Endothelial cell of umbilical vein (primary cell): ENCODE results near the gene PLAC8L1. TPM values are rescaled to one million over a fixed set of nuclear protein-coding genes. Genes with fewer than 3 reads are reported as not detected.

ENCODE experiments used
- BruUV-seq: library from RNA; stranded (reverse); fragments of 400-500 nt; replicated peaks from 2 replicates; lab custom pipeline; 2021; lab: Mats Ljungman, UMichigan
- CTCF ChIA-PET: fragments of 300-600, 350-600 bp; sonication (Branson Sonifier 250); formaldehyde crosslinking; loops from one replicate; lab custom pipeline; 2021; ENCODE audit warnings: antibody characterized with exemption, inconsistent platforms; lab: Charles Lee
- POLR2A ChIA-PET: fragments of 300-600, 350-600 bp; sonication (Branson Sonifier 250); formaldehyde crosslinking; loops from one replicate; lab custom pipeline; 2021; ENCODE audit warnings: antibody characterized with exemption, inconsistent platforms; lab: Charles Lee
- DNase-seq: peaks from one replicate; pipeline ENCODE4 v3.0.0-alpha.2; 2011; ENCODE audit warnings: low read depth, low spot score
- FAIRE-seq: peaks from 2 replicates; lab custom pipeline; 2011; peaks lifted over from hg19 to GRCh38; lab: Jason Lieb, UNC
- H2AFZ ChIP-seq: 2 replicates; pipeline ENCODE4 v1.6.0; 2012; ENCODE audit warnings: low read depth, low read length, control low read depth, inconsistent platforms
- H3K27ac ChIP-seq: 2 replicates; pipeline ENCODE4 v1.5.1; 2011; ENCODE audit warnings: low read depth, mild to moderate bottlenecking, control low read depth, low read length, moderate library complexity; ENCODE audit not compliant: insufficient read depth
- H3K27me3 ChIP-seq, 2 experiments: 2 replicates each; pipeline versions ENCODE4 v1.6.0 to v1.6.1; 2011; ENCODE audit warnings: low read length in 2 of 2, mixed read lengths in 1 of 2; ENCODE audit not compliant: control insufficient read depth in 2 of 2, insufficient read depth in 2 of 2
- H3K36me3 ChIP-seq, 2 experiments: 2 replicates in 1 of 2; 3 replicates in 1 of 2; pipeline ENCODE4 v1.5.1; 2011; ENCODE audit warnings: low read length in 2 of 2, mild to moderate bottlenecking in 1 of 2, moderate library complexity in 1 of 2; ENCODE audit not compliant: control insufficient read depth in 2 of 2, insufficient read depth in 2 of 2; ENCODE audit errors: extremely low read depth in 1 of 2
- H3K4me1 ChIP-seq: 3 replicates; pipeline ENCODE4 v1.5.1; 2011; ENCODE audit warnings: mild to moderate bottlenecking, low read length; ENCODE audit not compliant: control insufficient read depth, insufficient read depth; ENCODE audit errors: extremely low read depth
- H3K4me2 ChIP-seq: 2 replicates; pipeline ENCODE4 v1.6.1; 2011; ENCODE audit warnings: low read length, control low read depth, mixed read lengths; ENCODE audit not compliant: insufficient read depth
- H3K4me3 ChIP-seq, 3 experiments: fragments of 200-600 bp in 1 of 3; sonication (generic), shearing (Covaris generic) in 1 of 3; replicated peaks in 1 of 3; 2 replicates each; pipeline ENCODE4 v1.5.1; 2011 to 2016; ENCODE audit warnings: control low read depth in 3 of 3, low read length in 3 of 3, mild to moderate bottlenecking in 2 of 3, inconsistent platforms in 1 of 3, low read depth in 1 of 3, moderate library complexity in 1 of 3; ENCODE audit not compliant: insufficient read depth in 1 of 3
- H3K79me2 ChIP-seq: 2 replicates; pipeline ENCODE4 v1.6.0; 2012; ENCODE audit warnings: low read length, inconsistent platforms; ENCODE audit not compliant: control insufficient read depth, insufficient read depth
- H3K9ac ChIP-seq: replicated peaks from 2 replicates; pipeline ENCODE3; 2011; ENCODE audit warnings: low read length, control low read depth; ENCODE audit not compliant: insufficient read depth; ENCODE audit errors: extremely low read depth
- H3K9me1 ChIP-seq: replicated peaks from 3 replicates; pipeline ENCODE4 v1.6.0; 2011; ENCODE audit warnings: mild to moderate bottlenecking, low read length; ENCODE audit not compliant: control insufficient read depth, insufficient read depth; ENCODE audit errors: extremely low read depth
- H3K9me3 ChIP-seq: replicated peaks from 2 replicates; pipeline ENCODE4 v1.5.1; 2012; ENCODE audit warnings: low read length, inconsistent platforms; ENCODE audit not compliant: control insufficient read depth, insufficient read depth
- H4K20me1 ChIP-seq: replicated peaks from 2 replicates; pipeline ENCODE3; 2011; ENCODE audit warnings: mild to moderate bottlenecking, low read length; ENCODE audit not compliant: control insufficient read depth, insufficient read depth; ENCODE audit errors: extremely low read depth
- FOS ChIP-seq: IDR thresholded peaks from 2 replicates; pipeline ENCODE4 v1.6.1; 2011; ENCODE audit warnings: mild to moderate bottlenecking, low read length, moderate library complexity, borderline replicate concordance; ENCODE audit not compliant: insufficient read depth
- JUN ChIP-seq: IDR thresholded peaks from 2 replicates; pipeline ENCODE4 v1.6.1; 2011; ENCODE audit warnings: borderline replicate concordance, low read depth; ENCODE audit not compliant: insufficient read length, insufficient read depth
- MYC ChIP-seq: IDR thresholded peaks from one replicate; pipeline ENCODE4 v1.6.1; 2011; ENCODE audit warnings: mild to moderate bottlenecking, low read depth, low read length
- POLR2A ChIP-seq: IDR thresholded peaks from 2 replicates; pipeline ENCODE4 v1.6.1; 2012; ENCODE audit warnings: low read depth, mild to moderate bottlenecking, control low read depth, low read length
- POLR2AphosphoS5 ChIP-seq: IDR thresholded peaks from 2 replicates; pipeline ENCODE4 v1.6.1; 2012; ENCODE audit warnings: low read depth, mild to moderate bottlenecking, control low read depth, low read length, moderate library complexity; ENCODE audit not compliant: insufficient read depth
- dilution Hi-C: fragments of 300-500 bp; cut with MboI; formaldehyde crosslinking; loops from one replicate; pipeline ENCODE4 v1.15.0; 2019; ENCODE audit warnings: low sequenced_read_pairs; ENCODE audit not compliant: extremely low pct_ligation_motif_present
- intact Hi-C: fragments of 100-400 bp; cut with micrococcal nuclease; formaldehyde crosslinking; loops from one replicate; pipeline ENCODE4 v1.10.0; 2022
- polyA plus RNA-seq, 4 experiments: library from polyadenylated mRNA; depleted of rRNA in 3 of 4; stranded (reverse) in 3 of 4; unstranded in 1 of 4; fragments of >200 nt; gene quantifications; 2 replicates each; pipeline versions ENCODE4 v1.2.1 to v1.2.3, GENCODE V29; 2011 to 2012; ENCODE audit warnings: missing spikeins in 1 of 4
- total RNA-seq: library from RNA; stranded (reverse); gene quantifications from 2 replicates; pipeline ENCODE4 v1.2.3, GENCODE V29; 2021
- TF ChIP-seq, protein P1 (sequence below), 2 donors: IDR thresholded peaks; 1 replicate in 1 of 2; 2 replicates in 1 of 2; pipeline ENCODE4 v1.5.1; 2011; ENCODE audit warnings: low read length in 2 of 2, mild to moderate bottlenecking in 2 of 2, moderate library complexity in 2 of 2, control low read depth in 1 of 2, inconsistent platforms in 1 of 2, low read depth in 1 of 2; ENCODE audit not compliant: insufficient read depth in 1 of 2; ENCODE audit errors: extremely low read depth in 1 of 2

PLAC8L1 gene
- total and polyA plus RNA-seq, 2 donors (not counting 3 experiments of a cell fraction or from before 2014, with no cell fraction given): 0.80 to 0.99 TPM

DNA sequence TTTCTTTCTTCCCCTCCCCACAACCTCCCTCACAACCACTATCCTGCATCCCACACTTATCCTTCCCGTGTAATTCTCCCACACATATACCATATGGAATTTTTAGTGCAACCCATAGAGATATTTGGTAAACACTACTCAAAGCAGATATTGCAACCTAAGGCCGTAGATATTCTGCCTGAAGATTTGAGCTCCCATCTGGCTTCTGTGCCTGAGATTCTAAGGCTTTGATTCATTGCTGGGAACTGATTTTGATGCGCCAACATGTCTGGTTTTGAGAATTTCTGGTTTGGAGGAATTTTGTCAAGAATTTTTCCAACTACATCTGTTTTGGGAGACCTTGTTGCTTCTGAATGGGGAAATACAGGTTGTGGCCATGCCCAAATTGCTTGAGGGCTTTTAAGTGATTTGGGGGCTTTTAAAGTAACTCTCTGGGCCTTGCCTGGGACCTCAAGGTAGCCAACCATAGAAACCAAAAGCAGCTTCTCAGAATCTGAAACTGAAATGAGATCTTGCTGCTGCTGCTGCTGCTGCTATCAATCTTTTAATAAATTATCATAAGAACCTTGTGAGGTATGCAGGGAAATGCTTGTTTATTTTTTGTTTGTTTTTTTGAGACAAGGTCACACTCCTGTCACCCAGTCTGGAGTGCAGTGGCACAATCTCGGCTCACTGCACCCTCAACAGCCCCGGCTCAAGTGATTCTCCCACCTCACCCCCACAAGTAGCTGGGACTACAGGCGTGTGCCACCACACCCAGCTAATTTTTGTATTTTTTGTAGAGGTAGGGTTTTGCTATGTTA is 36.2 kb downstream of the PLAC8L1 start:
- H3K4me3 ChIP-seq: no peak overlapping the region
- no peak overlapping the region for H3K27ac ChIP-seq
- H3K9ac ChIP-seq: no peak overlapping the region
- dilution Hi-C loops (no loop called here), intact Hi-C loops (no loop called here)
- no peak overlapping the region for H2AFZ ChIP-seq
- no peak overlapping the region for H3K4me2 ChIP-seq
- no TSS peak for BruUV-seq
- H3K36me3 ChIP-seq: no peaks in the 10 kb centered on the region
- no peak for FAIRE-seq
- H3K9me3 ChIP-seq: no peaks in the 10 kb centered on the region
- no peak for DNase-seq
- H3K79me2 ChIP-seq: no peaks in the 10 kb centered on the region
- no peaks in the 10 kb centered on the region for H3K9me1 ChIP-seq
- ChIA-PET CTCF (interaction anchor here (1.6 kb wide), 1 partner anchor 8 kb away, joined by 4 read pairs; no protein-coding TSS in a partner anchor), POLR2A (no interaction called here)
- TF ChIP-seq POLR2A (no peak), FOS (no peak), POLR2AphosphoS5 (no peak), JUN (no peak), MYC (no peak)
- H3K27me3 ChIP-seq: peaks cover 3 to 8% of the 10 kb centered on the region in 2 experiments
- H3K4me1 ChIP-seq: no peaks in the 10 kb centered on the region
- H4K20me1 ChIP-seq: no peaks in the 10 kb centered on the region

DNA sequence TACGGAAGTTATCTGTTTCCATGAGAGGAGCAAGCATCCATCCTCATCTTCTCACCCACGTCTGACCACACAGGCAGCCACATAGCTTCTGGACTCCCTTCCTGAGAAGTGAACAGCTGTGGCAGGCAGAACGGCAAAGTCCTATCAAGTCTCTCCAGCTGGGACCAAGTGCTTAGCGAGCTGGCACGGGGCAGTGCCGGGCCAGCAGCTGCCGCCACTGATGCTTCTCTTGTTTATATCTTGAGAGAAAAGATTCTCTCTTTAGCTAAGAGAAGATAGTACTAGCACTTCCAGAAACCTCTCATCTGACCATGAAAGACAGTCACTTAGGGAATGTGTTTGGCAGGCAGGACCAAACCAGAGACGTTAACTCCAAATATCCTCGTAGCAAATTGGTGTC is 37.2 kb downstream of the PLAC8L1 start:
- H3K4me3 ChIP-seq: no peak overlapping the region
- H3K36me3 ChIP-seq: no peaks in the 10 kb centered on the region
- POLR2A ChIA-PET: no interaction called here
- H3K9me3 ChIP-seq: no peaks in the 10 kb centered on the region
- dilution Hi-C loops: no loop called here
- H4K20me1 ChIP-seq: no peaks in the 10 kb centered on the region
- H3K27ac ChIP-seq: no peak overlapping the region
- no peaks in the 10 kb centered on the region for H3K79me2 ChIP-seq
- no peak overlapping the region for H3K9ac ChIP-seq
- DNase-seq: no peak
- H3K4me2 ChIP-seq: no peak overlapping the region
- no peaks in the 10 kb centered on the region for H3K9me1 ChIP-seq
- no peak overlapping the region for H2AFZ ChIP-seq
- FAIRE-seq: no peak
- no peak for TF ChIP-seq JUN
- TF ChIP-seq, protein P1, sequence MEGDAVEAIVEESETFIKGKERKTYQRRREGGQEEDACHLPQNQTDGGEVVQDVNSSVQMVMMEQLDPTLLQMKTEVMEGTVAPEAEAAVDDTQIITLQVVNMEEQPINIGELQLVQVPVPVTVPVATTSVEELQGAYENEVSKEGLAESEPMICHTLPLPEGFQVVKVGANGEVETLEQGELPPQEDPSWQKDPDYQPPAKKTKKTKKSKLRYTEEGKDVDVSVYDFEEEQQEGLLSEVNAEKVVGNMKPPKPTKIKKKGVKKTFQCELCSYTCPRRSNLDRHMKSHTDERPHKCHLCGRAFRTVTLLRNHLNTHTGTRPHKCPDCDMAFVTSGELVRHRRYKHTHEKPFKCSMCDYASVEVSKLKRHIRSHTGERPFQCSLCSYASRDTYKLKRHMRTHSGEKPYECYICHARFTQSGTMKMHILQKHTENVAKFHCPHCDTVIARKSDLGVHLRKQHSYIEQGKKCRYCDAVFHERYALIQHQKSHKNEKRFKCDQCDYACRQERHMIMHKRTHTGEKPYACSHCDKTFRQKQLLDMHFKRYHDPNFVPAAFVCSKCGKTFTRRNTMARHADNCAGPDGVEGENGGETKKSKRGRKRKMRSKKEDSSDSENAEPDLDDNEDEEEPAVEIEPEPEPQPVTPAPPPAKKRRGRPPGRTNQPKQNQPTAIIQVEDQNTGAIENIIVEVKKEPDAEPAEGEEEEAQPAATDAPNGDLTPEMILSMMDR (IDR thresholded peaks at IDR 0.05; ENCODE audit: extremely low read depth in 1 of 2, insufficient read depth in 1 of 2, low read depth in 1 of 2, low read length in 2 of 2): no peak
- peaks cover 2 to 3% of the 10 kb centered on the region in 2 experiments for H3K27me3 ChIP-seq
- no peaks in the 10 kb centered on the region for H3K4me1 ChIP-seq
- CTCF ChIA-PET: interaction anchor here (0.7 to 1.3 kb wide), 2 partner anchors 13 to 17 kb away, joined by 3 read pairs; no protein-coding TSS in a partner anchor
- no TSS peak for BruUV-seq
- intact Hi-C loops: no loop called here
